ENCODE results near the gene CCDC88C.
"Not testable (repeated sequence)": the region's sequence is repeated elsewhere in the genome, so short reads cannot be mapped to it uniquely, and the experiment has no call there.

CCDC88C gene

DNA sequence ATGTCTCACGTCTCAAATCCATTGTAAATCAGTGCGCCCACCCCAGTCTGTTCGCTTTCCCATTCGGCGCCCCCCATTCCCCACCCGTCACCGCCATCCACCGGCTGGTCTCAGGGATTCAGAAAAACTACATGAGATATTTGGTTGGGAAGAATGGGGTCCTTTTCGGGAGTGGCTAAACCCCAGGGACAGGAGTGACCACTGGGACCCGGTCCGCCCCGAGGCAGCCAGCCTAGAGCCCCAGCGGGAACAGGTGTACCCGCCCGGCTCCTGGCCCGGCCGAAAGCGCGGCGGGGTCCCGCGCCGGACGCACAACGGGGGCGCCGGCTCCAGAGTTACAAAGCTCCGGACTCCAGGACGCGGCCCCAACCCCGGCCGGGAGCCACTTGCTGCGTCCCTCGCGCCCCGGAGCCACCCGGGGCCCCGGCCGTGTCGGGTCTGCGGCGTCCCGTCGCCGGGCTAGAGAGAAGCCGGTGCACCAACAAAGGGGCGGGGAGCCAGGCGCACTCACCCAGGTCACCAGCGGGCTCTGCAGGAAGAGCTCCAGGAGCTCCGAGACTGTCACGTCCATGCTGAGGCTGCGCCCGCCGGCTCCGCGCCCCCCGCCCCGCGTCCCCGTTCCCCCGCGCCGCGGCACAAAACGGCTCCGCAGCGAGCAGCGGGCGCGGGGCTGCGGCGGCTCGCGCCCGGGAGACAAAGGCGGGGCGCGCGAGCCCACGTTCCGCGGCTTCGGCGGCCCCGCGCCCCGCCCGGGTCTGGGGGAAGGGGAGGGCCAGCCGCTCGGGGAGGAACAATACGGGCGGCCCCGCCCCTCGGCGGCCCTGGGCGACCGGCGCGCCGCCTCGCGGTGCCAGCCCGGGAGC lies at the start of gene CCDC88C:
Gene CCDC88C, minus strand, starts transcription at position 701 of the 863 bp plus-strand sequence. Its CDS starts 130 bp downstream, at position 571.
- DNase-seq, result peak; percentile 78

DNA sequence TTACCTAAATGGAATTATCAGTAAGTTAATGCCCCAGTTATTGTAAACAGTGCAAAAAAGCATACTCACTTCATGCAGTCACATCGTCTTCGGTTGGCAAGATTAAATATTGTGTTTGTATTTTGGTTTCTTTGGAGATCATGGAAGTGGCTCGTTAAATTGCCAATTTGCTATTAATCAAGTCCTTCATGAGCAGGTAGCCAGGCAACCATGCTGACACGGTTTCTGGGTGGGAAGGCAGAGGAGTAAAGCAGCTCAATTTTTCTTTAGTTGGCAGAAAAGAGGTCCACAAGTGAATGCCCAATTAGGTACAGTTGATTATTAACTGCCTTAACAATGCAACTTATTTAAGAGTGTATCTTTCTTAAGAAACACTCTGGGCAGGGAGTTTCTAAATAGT lies 48.6 kb upstream of the CCDC88C start:
- no peak for DNase-seq

GRCh38 chr14:91464615-91465205 lies 47.1 kb upstream of the CCDC88C start:
- no peak for DNase-seq

- DNase-seq, result no peak
Observed at GRCh38 chr14:91458612-91459011, 41.0 kb upstream of the CCDC88C start.

- no peak for DNase-seq
Observed at GRCh38 chr14:91456283-91456682, 38.7 kb upstream of the CCDC88C start.

DNA sequence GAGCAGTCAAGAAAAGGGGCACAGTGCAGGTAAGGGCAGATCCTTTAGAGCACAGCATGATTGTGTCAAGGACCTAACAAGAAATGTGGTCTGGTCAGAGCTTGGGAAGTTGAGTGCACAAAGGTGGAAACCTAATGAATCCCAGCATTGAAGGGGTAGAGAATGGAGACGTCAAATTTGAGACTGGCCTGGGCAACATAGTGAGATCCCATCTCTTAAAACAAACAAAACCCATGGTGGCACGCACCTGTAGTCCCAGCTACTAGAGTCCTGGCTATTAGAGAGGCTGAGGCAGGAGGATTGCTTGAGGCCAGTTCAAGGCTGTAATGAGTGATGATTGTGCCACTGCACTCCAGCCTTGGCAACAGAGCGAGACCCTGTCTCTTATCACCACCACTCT lies 37.0 kb upstream of the CCDC88C start:
- DNase-seq, result no peak

- no peak for DNase-seq
Observed at GRCh38 chr14:91454155-91454554, 36.5 kb upstream of the CCDC88C start.

- no peak for DNase-seq
Observed at GRCh38 chr14:91453744-91454143, 36.1 kb upstream of the CCDC88C start.

DNA sequence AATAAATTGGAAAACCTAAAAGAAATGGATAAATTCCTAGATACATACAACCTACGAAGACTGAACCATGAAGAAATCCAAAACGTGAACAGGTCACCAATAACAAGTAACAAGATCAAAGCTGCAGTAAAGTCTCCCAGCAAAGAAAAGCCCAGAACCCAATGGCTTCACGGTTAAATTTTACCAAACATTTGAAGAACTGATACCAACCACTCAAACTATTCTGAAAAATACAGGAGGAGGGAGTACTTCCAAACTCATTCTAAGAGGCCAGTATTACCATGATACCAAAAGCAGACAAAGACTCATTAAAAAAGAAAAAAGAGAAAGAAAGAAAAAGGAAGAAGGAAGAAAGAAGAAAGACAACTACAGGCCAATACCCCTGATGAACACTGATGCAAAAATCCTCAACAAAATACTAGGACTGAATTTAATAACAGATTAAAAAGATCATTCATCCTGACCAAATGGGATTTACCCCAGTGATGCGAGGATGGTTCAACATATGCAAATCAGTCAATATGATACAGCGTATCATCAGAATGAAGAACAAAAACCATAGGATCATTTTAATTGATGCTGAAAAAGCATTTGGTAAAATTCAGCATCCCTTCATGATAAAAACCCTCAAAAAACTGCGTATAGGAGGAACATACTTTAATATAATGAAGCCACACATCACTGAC lies 26.9 kb upstream of the CCDC88C start:
- DNase-seq, result no peak

- DNase-seq, result no peak
Observed at GRCh38 chr14:91439345-91439744, 21.7 kb upstream of the CCDC88C start.

DNA sequence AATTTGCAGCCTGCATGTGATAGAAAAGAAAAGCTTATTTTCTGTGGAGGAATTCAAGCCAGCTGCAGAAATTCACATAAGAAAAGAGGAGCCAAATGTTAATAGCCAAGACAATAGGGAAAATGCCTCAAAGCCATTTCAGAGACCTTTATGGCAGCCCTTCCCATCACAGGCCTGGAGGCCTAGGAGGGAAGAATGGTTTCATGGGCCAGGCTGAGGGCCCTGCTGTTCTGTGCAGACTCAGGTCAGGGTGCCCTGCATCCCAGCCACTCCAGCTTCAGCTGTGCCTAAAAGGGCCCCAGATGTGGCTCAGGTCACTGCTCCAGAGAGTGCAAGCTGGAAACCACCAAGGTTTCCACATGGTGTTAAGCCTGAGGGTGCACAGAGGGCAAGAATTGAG lies 21.2 kb upstream of the CCDC88C start:
- no peak for DNase-seq

DNA sequence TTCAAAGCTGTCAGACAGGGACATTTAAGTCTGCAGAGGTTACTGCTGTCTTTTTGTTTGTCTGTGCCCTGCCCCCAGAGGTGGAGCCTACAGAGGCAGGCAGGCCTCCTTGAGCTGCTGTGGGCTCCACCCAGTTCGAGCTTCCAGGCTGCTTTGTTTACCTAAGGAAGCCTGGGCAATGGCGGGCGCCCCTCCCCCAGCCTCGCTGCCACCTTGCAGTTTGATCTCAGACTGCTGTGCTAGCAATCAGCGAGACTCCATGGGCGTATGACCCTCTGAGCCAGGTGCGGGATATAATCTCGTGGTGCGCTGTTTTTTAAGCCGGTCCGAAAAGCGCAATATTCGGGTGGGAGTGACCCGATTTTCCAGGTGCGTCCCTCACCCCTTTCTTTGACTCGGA lies 18.6 kb upstream of the CCDC88C start:
- DNase-seq, result not testable (repeated sequence)

DNA sequence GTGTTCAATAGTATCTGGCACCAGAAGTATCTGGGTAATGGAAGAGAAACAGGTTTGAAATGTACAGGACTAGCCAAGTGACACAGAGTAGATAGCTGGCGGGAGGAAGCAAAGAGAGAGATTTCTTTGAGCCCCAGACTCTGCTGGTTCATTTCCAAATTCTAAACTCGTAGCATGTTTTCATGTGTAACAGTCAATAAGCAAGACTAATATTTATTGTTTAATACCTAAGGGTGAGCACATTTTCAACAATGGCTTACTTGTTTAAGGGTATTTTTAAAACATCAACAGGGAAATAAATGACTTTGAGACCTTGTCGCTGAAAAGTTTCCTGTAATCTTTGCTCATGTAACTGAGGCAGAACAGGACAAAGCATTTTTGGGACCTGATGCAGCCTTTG lies 11.8 kb upstream of the CCDC88C start:
- DNase-seq, result no peak

- DNase-seq, result not testable (repeated sequence)
Observed at GRCh38 chr14:91428931-91429330, 11.3 kb upstream of the CCDC88C start.

DNA sequence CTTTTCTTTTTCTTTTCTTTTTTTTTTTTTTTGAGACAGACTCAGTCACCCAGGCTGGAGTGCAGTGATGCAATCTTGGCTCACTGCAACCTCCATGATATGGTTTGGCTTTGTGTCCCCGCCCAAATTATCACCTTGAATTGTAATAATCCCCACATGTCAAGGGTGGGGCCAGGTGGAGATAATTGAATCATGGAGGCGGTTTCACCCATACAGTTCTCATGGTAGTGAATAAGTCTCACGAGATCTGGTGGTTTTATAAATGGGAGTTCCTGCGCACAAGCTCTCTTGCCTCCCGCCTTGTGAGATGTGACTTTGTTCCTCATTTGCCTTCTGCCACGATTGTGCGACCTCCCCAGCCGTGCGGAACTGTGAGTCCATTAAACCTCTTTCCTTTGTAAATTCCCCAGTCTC lies 7.9 kb upstream of the CCDC88C start:
- DNase-seq, result not testable (repeated sequence)

DNA sequence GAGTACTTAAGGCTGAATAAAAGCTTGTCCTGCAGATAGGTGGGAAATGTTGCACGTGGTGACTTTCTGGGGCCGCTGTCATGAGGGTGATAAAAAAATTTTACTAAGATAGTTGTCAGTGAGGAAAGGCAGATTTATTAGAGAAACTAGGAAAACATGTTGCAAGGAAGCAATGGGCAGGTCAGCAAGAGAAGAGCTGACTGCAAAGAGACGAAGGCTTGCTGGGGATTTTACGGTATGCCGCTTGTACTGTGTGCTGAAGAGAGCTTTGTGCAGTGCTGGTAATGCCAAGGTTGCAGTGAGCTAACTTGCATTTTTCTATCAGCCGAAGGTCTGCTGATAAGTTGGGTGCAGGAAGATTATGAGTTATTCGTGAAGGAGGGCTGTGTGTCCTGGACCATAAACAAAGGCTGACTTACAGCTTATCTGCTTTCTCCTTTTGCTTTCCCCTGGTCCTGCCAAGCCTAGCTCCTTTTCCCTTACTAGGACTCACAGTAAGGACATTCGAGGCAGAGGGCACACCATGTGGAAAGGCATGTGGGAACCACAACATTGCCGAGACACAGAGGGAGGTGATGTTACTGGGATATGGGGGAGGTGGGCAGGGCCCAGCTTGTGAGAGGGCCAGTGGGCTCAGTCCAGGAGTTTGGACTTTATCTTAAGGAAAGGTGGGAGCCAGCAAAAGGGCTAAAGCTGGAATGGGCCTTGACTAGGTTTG lies 7.4 kb upstream of the CCDC88C start:
- DNase-seq, result no peak

DNA sequence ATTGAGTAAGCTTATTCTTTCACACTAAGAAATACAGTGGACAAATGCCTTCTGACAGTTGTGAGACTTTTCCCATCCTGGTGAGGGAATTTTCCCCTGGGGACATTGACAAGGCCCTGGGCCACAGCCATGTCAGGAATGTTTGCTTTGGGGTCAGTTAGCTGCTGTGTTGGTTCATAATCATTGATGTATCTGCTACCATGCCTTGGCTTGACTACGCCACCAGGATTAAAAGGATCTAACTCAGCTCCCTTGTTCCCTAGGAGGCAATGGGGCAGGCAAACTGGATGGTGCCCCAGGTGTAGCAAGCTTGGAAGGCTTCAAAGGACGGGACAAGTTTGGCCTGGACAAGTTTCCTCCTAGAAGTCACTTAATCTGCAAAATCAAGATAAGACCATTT lies 3.1 kb upstream of the CCDC88C start:
- no peak for DNase-seq

DNA sequence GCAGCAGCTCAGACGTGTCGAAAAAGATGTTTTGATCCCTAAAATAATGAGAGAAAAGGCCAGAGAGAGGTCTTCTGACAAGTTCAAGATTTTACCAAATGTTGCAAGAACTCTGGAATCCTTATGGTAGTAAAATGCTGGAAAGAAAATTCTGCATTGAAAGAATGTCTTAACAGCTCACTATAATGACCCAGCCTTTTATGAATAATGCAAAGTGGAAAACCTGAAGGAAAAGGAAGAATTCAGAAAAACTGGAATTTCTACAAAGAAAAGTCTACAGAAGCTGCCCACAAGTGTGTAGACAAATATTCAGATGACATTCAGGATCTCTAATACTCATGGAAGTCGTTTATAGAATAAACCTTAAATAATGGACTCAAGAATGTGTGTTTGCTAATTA lies 1.8 kb upstream of the CCDC88C start:
- DNase-seq, result no peak

- peak; percentile 79 for DNase-seq
Observed at GRCh38 chr14:91419044-91419397, 1.4 kb upstream of the CCDC88C start.

DNA sequence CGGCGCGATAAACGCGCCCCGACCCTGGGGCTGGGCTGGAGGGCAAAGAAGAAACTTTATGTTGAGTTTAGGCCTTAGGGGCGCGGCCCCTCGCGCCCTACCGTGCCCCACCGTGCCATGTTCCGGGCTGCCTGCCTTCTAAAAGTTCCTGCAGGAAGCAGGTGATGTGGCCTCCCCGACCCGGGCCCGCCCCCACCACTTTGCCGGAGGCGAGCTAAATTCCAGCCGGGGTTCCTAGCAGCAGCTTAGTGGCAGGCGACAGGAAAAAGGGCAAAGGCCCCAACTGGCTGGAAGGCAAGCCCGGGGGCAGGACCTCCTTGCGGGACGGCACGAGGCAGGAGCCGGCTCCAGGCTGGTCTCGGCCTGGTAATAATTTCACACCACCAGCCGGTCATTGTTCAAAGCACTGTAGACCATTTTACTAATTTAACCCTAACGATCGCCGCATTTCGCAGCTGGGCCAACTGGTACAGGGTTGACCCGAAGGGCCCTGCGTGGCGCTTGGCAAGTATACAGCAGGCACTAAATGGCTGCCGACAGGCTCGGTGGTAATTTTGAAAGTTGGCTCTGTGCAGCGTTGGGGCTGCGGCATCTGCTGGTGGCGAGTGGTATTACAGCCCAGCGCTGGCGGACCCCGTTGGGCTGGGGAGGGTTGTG lies 895 bp upstream of the CCDC88C start:
- DNase-seq, result peak; percentile 86

DNA sequence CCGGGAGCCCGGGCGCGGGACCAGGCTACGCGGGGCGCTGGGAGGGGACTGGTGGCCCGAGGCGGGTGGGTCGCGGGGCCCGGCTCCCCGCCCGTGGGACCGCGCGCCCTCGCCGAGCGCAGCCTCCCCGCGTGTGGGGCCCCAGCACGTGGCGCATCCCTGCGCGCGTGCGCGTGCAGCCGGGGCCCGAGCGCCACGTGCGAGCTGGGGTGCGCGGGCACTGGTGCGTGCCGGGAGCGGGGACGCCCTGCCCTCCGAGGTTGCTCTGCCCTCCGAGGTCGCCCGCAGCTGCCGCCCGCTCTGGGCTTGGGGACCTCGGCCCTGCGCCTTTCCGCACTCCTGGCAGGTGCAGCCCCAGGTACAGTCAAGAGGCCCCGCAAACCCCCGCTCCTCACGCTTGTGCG lies 365 bp upstream of the CCDC88C start:
- peak; percentile 69 for DNase-seq

DNA sequence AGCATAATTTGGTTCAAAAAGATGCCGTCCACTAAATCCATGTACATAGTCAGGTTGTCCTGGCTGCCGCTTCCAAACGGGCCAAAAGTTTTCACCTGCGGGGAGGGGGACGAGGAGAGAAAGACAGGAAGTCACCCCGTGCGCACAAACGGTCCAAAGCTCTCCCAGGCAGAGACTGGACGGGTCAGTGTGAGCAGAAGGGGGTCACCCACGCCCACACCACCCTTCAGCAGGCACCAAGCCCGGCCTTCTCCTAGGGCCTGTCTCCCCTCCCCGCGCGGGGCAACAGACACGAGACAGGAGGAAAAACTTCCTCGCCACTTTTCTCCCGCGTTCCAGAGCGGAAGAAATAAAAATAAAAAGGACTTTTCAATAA lies 888 bp downstream of the CCDC88C start:
- no peak for DNase-seq

Data from CD4-positive, alpha-beta T cell treated with Interleukin-21 for 1 hour (primary cell).